Limb (tissue), 2 donors: ENCODE data around the gene NEDD4L.
"Not testable (repeated sequence)": the region's sequence is repeated elsewhere in the genome, so short reads cannot be mapped to it uniquely, and the experiment has no call there.

Experiments used
- DNase-seq, 2 donors: peaks; one replicate each; pipeline ENCODE4 v3.0.0-alpha.2; 2016; ENCODE audit errors: extremely low spot score in 2 of 2

NEDD4L gene

GRCh38 chr18:58364876-58365528 is 321.0 kb downstream of the NEDD4L start:
- DNase-seq: no peak

GRCh38 chr18:58367425-58368140 is 323.6 kb downstream of the NEDD4L start:
- no peak for DNase-seq

GRCh38 chr18:58369616-58370015 is 325.6 kb downstream of the NEDD4L start:
- no peak for DNase-seq

- DNase-seq: no peak
Measured at GRCh38 chr18:58370038-58370580, 326.1 kb downstream of the NEDD4L start.

- DNase-seq: no peak
Measured at GRCh38 chr18:58370612-58371011, 326.6 kb downstream of the NEDD4L start.

- no peak for DNase-seq
Measured at GRCh38 chr18:58373481-58373880, 329.5 kb downstream of the NEDD4L start.

- no peak for DNase-seq
Measured at GRCh38 chr18:58375051-58375450, 331.0 kb downstream of the NEDD4L start.

GRCh38 chr18:58378411-58379379 is 334.7 kb downstream of the NEDD4L start:
- no peak for DNase-seq

GRCh38 chr18:58379443-58379842 is 335.4 kb downstream of the NEDD4L start:
- DNase-seq: no peak

- not testable (repeated sequence) for DNase-seq
Measured at GRCh38 chr18:58380113-58380512, 336.1 kb downstream of the NEDD4L start.

- DNase-seq: no peak
Measured at GRCh38 chr18:58381676-58382411, 337.8 kb downstream of the NEDD4L start.

GRCh38 chr18:58382446-58382845 is 338.4 kb downstream of the NEDD4L start:
- no peak for DNase-seq

GRCh38 chr18:58385472-58385871 is 341.4 kb downstream of the NEDD4L start:
- DNase-seq: peak in 1 of 2 donors; percentile 25

- peak in 1 of 2 donors; percentile 8 for DNase-seq
Measured at GRCh38 chr18:58386780-58387179, 342.8 kb downstream of the NEDD4L start.

- DNase-seq: peak in 1 of 2 donors; percentile 12
Measured at GRCh38 chr18:58387716-58388115, 343.7 kb downstream of the NEDD4L start.

GRCh38 chr18:58388736-58389135 is 344.7 kb downstream of the NEDD4L start:
- no peak for DNase-seq

- no peak for DNase-seq
Measured at GRCh38 chr18:58389745-58390144, 345.7 kb downstream of the NEDD4L start.

- peak in 1 of 2 donors; percentile 41 for DNase-seq
Measured at GRCh38 chr18:58390399-58390798, 346.4 kb downstream of the NEDD4L start.

GRCh38 chr18:58391231-58391825 is 347.3 kb downstream of the NEDD4L start:
- DNase-seq: peak in 1 of 2 donors; percentile 55

GRCh38 chr18:58391932-58392323 is 347.9 kb downstream of the NEDD4L start:
- no peak for DNase-seq
